BLaER1 (cell line): ENCODE results near the gene HABP4.

Experiments
- H3K27ac ChIP-seq: shearing (Covaris generic); formaldehyde crosslinking; 2 replicates; pipeline ENCODE4 v1.8.1; 2022
- H3K27me3 ChIP-seq: shearing (Covaris generic); formaldehyde crosslinking; 2 replicates; pipeline ENCODE4 v1.8.1; 2022
- H3K36me3 ChIP-seq: shearing (Covaris generic); formaldehyde crosslinking; 2 replicates; pipeline ENCODE4 v1.8.1; 2022
- H3K4me1 ChIP-seq: shearing (Covaris generic); formaldehyde crosslinking; 2 replicates; pipeline ENCODE4 v1.8.1; 2022
- H3K4me2 ChIP-seq: shearing (Covaris generic); formaldehyde crosslinking; 2 replicates; pipeline ENCODE4 v1.8.1; 2022
- H3K4me3 ChIP-seq: shearing (Covaris generic); formaldehyde crosslinking; 2 replicates; pipeline ENCODE4 v1.8.1; 2022
- H3K9ac ChIP-seq: shearing (Covaris generic); formaldehyde crosslinking; 2 replicates; pipeline ENCODE4 v1.8.1; 2022
- H3K9me3 ChIP-seq: shearing (Covaris generic); formaldehyde crosslinking; 2 replicates; pipeline ENCODE4 v1.8.1; 2022
- H4K20me1 ChIP-seq: shearing (Covaris generic); formaldehyde crosslinking; 2 replicates; pipeline ENCODE4 v1.8.1; 2022
- Cebpa-rat ChIP-seq: shearing (Covaris generic); IDR thresholded peaks from 2 replicates; pipeline ENCODE4 v1.8.1; 2022

The HABP4 gene

GRCh38 chr9:96494215-96494800, 44.3 kb downstream of the HABP4 start:
- Histone ChIP-seq H3K4me1 (peaks cover 7% of the 10 kb centered on the region), H3K4me3 (no peak overlapping the region), H3K9ac (no peak overlapping the region), H3K9me3 (no peaks in the 10 kb centered on the region), H3K27me3 (no peaks in the 10 kb centered on the region; the same call in 1 of the 2 replicates), H3K4me2 (no peak overlapping the region), H4K20me1 (no peaks in the 10 kb centered on the region), H3K36me3 (peaks cover 18% of the 10 kb centered on the region; the same call in 1 of the 2 replicates), H3K27ac (no peak overlapping the region)
- no peak for TF ChIP-seq Cebpa-rat

- no peak for TF ChIP-seq Cebpa-rat
- Histone ChIP-seq H3K27ac (no peak overlapping the region), H3K27me3 (no peaks in the 10 kb centered on the region; the same call in 1 of the 2 replicates), H3K9ac (no peak overlapping the region), H3K4me2 (no peak overlapping the region), H3K4me1 (peaks cover 7% of the 10 kb centered on the region), H3K9me3 (no peaks in the 10 kb centered on the region), H3K36me3 (peaks cover 9% of the 10 kb centered on the region; the same call in 1 of the 2 replicates), H4K20me1 (no peaks in the 10 kb centered on the region), H3K4me3 (no peak overlapping the region)
Observed at GRCh38 chr9:96495341-96495740, 45.4 kb downstream of the HABP4 start.

- no peak for TF ChIP-seq Cebpa-rat
- H4K20me1 ChIP-seq, result no peaks in the 10 kb centered on the region
Observed at GRCh38 chr9:96496368-96497116, 46.6 kb downstream of the HABP4 start.

GRCh38 chr9:96497117-96497399, 47.1 kb downstream of the HABP4 start:
- no peaks in the 10 kb centered on the region for H3K27me3 ChIP-seq
- no peaks in the 10 kb centered on the region for H4K20me1 ChIP-seq
- H3K4me3 ChIP-seq, result no peak overlapping the region

More at GRCh38 chr9:96496368-96497116, 46.6 kb downstream of the HABP4 start:
- Histone ChIP-seq H3K9me3 (no peaks in the 10 kb centered on the region), H3K36me3 (peaks cover 6% of the 10 kb centered on the region; the same call in 1 of the 2 replicates), H3K4me1 (peaks cover 7% of the 10 kb centered on the region), H3K9ac (no peak overlapping the region), H3K4me2 (no peak overlapping the region), H3K27ac (no peak overlapping the region), H3K27me3 (no peaks in the 10 kb centered on the region; the same call in 1 of the 2 replicates), H3K4me3 (no peak overlapping the region)

GRCh38 chr9:96498796-96499195, 48.8 kb downstream of the HABP4 start:
- Histone ChIP-seq H3K4me1 (peaks cover 7% of the 10 kb centered on the region), H3K9ac (no peak overlapping the region), H4K20me1 (no peaks in the 10 kb centered on the region), H3K9me3 (no peaks in the 10 kb centered on the region), H3K4me3 (no peak overlapping the region), H3K36me3 (no peaks in the 10 kb centered on the region), H3K27me3 (no peaks in the 10 kb centered on the region), H3K27ac (peak overlapping the region; percentile 27; the same call in 1 of the 2 replicates), H3K4me2 (0 out of 2 replicates have a peak overlapping the region, but pooled peaks have one; percentile 20)
- no peak for TF ChIP-seq Cebpa-rat

More at GRCh38 chr9:96497117-96497399, 47.1 kb downstream of the HABP4 start:
- Histone ChIP-seq H3K27ac (no peak overlapping the region), H3K4me1 (peaks cover 7% of the 10 kb centered on the region), H3K9me3 (no peaks in the 10 kb centered on the region), H3K4me2 (no peak overlapping the region), H3K36me3 (peaks cover 2% of the 10 kb centered on the region; the same call in 1 of the 2 replicates), H3K9ac (no peak overlapping the region)
- no peak for TF ChIP-seq Cebpa-rat

GRCh38 chr9:96499257-96499656, 49.3 kb downstream of the HABP4 start:
- H3K4me1 ChIP-seq, result peaks cover 7% of the 10 kb centered on the region
- no peaks in the 10 kb centered on the region for H4K20me1 ChIP-seq
- no peaks in the 10 kb centered on the region for H3K36me3 ChIP-seq
- no peak overlapping the region for H3K4me3 ChIP-seq
- H3K27ac ChIP-seq, result 0 out of 2 replicates have a peak overlapping the region, but pooled peaks have one; percentile 27
- H3K9me3 ChIP-seq, result no peaks in the 10 kb centered on the region
- H3K9ac ChIP-seq, result no peak overlapping the region
- no peaks in the 10 kb centered on the region for H3K27me3 ChIP-seq
- 0 out of 2 replicates have a peak overlapping the region, but pooled peaks have one; percentile 20 for H3K4me2 ChIP-seq
- TF ChIP-seq Cebpa-rat, result no peak

- Histone ChIP-seq H3K9ac (no peak overlapping the region), H3K27ac (no peak overlapping the region), H4K20me1 (no peaks in the 10 kb centered on the region), H3K4me1 (peaks cover 7% of the 10 kb centered on the region), H3K27me3 (no peaks in the 10 kb centered on the region), H3K4me2 (no peak overlapping the region), H3K9me3 (no peaks in the 10 kb centered on the region), H3K36me3 (no peaks in the 10 kb centered on the region), H3K4me3 (no peak overlapping the region)
- no peak for TF ChIP-seq Cebpa-rat
Observed at GRCh38 chr9:96500696-96501632, 51.0 kb downstream of the HABP4 start.

- Histone ChIP-seq H3K9me3 (no peaks in the 10 kb centered on the region), H3K36me3 (no peaks in the 10 kb centered on the region), H3K4me3 (no peak overlapping the region), H3K9ac (no peak overlapping the region), H3K4me2 (no peak overlapping the region), H4K20me1 (no peaks in the 10 kb centered on the region), H3K27me3 (no peaks in the 10 kb centered on the region), H3K4me1 (peaks cover 7% of the 10 kb centered on the region), H3K27ac (no peak overlapping the region)
- no peak for TF ChIP-seq Cebpa-rat
Observed at GRCh38 chr9:96501633-96502538, 51.9 kb downstream of the HABP4 start.
